ENCODE results near the gene ADAMTS18.

- TF ChIP-seq POLR2A (IDR thresholded peaks at IDR 0.05) (no peak), CTCF (IDR thresholded peaks at IDR 0.05) (no peak)
Observed at GRCh38 chr16:77409311-77409710, 25.5 kb downstream of the ADAMTS18 start.
